SK-N-SH (cell line): Measurements from ENCODE around the gene LRMDA.
A peak's percentile ranks its signal among the peaks of the same experiment; 100 is the strongest.

Experiments used
- CHD2 ChIP-seq: fragments of 150-350 bp; IDR thresholded peaks from 2 replicates; pipeline ENCODE4 v1.6.1; 2018; ENCODE audit warnings: low read length; ENCODE audit not compliant: partially characterized antibody
- CTCF ChIP-seq: fragments of 200-600 bp; sonication (generic); IDR thresholded peaks from 2 replicates; pipeline ENCODE4 v1.6.1; 2017; ENCODE audit warnings: antibody characterized with exemption, mild to moderate bottlenecking, moderate library complexity
- EP300 ChIP-seq, 2 experiments: IDR thresholded peaks; 2 replicates each; pipeline versions ENCODE4 v1.4.0 to v1.6.1; 2012; ENCODE audit warnings: borderline replicate concordance in 1 of 2, low read depth in 1 of 2, low read length in 1 of 2
- EZH2phosphoT487 ChIP-seq: fragments of 200-600 bp; sonication (generic); IDR thresholded peaks from 2 replicates; pipeline ENCODE4 v1.6.1; 2017; ENCODE audit warnings: low read depth, mixed run types, mild to moderate bottlenecking, antibody characterized with exemption, moderate library complexity, borderline replicate concordance
- PBX3 ChIP-seq: IDR thresholded peaks from 2 replicates; pipeline ENCODE4; 2012
- RCOR1 ChIP-seq: fragments of 150-350 bp; IDR thresholded peaks from 2 replicates; pipeline ENCODE4 v1.6.1; 2017; ENCODE audit warnings: antibody characterized with exemption, low read length
- TCF12 ChIP-seq: IDR thresholded peaks from 2 replicates; pipeline ENCODE4 v1.4.0; 2012
- TEAD4 ChIP-seq: IDR thresholded peaks from 2 replicates; pipeline ENCODE4 v1.4.0; 2012; ENCODE audit warnings: mild to moderate bottlenecking, borderline replicate concordance; ENCODE audit not compliant: insufficient read depth
- YY1 ChIP-seq: IDR thresholded peaks from 2 replicates; pipeline ENCODE4 v1.4.0; 2012; ENCODE audit warnings: low read depth, mild to moderate bottlenecking

- TF ChIP-seq CTCF (peak; percentile 53), YY1 (no peak), EZH2phosphoT487 (no peak), RCOR1 (no peak), EP300 (IDR thresholded peaks at IDR 0.05; ENCODE audit: borderline replicate concordance in 1 of 2, low read depth in 1 of 2, low read length in 1 of 2) (no peak), CHD2 (no peak), TEAD4 (no peak), PBX3 (no peak; the same call in 1 of the 2 replicates), TCF12 (no peak)
Observed at GRCh38 chr10:75399461-75400162, 31.8 kb upstream of the LRMDA start.
